Eye (tissue), 1 donor: ENCODE results near the gene PDLIM1.
A peak's percentile ranks its signal among the peaks of the same experiment; 100 is the strongest.

Experiments used
- DNase-seq: peaks from one replicate; pipeline ENCODE4 v3.0.0-alpha.2; 2015

Gene PDLIM1

GRCh38 chr10:95196046-95196445 lies 94.8 kb downstream of the PDLIM1 start:
- DNase-seq: peak; percentile 13

- DNase-seq: no peak
These were observed 96.9 kb downstream of the PDLIM1 start, which contains the start of gene ACSM6 for GRCh38 chr10:95193944-95194343. Gene ACSM6 (plus strand): TSS chr10:95194238. CDS start chr10:95194486, 248 bp downstream.

- no peak for DNase-seq
These were observed 102.2 kb downstream of the PDLIM1 start for GRCh38 chr10:95188593-95188992.

GRCh38 chr10:95187617-95188016 lies 103.2 kb downstream of the PDLIM1 start:
- DNase-seq: no peak
